ENCODE data around the gene PLXNA2.
A peak's percentile ranks its signal among the peaks of the same experiment; 100 is the strongest.

Gene PLXNA2

GRCh38 chr1:208166340-208167138 is 77.6 kb downstream of the PLXNA2 start:
- DNase-seq (ENCODE audit: insufficient read length, low spot score) (no peak), FAIRE-seq (no peak)

GRCh38 chr1:208165659-208166058 is 78.5 kb downstream of the PLXNA2 start:
- DNase-seq (ENCODE audit: insufficient read length, low spot score): no peak
- FAIRE-seq: no peak

- DNase-seq (ENCODE audit: insufficient read length, low spot score) (no peak), FAIRE-seq (no peak)
These were observed 79.6 kb downstream of the PLXNA2 start for GRCh38 chr1:208164609-208165008.

GRCh38 chr1:208163539-208163938 is 80.6 kb downstream of the PLXNA2 start:
- DNase-seq (ENCODE audit: insufficient read length, low spot score) (no peak), FAIRE-seq (no peak)

DNA sequence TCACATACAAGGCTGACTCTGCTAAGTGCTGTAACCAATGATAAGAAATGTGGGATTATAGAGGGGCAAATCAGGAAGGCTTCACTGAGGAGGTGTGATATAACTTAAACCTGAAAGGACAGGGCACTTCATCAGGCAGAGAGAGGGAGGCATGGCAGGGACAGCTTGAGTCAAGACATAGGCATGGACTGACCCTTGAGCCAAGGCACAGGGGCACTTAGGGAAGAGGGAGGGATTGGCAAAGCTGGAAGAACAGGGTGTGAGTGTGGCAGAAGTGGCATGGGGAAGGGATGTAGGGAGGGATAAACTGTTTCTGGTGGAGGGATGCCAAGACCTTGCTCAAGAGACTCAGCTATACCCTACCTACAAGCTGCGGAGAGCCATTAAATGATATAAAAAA is 81.3 kb downstream of the PLXNA2 start:
- FAIRE-seq (no peak), DNase-seq (ENCODE audit: insufficient read length, low spot score) (no peak)

DNA sequence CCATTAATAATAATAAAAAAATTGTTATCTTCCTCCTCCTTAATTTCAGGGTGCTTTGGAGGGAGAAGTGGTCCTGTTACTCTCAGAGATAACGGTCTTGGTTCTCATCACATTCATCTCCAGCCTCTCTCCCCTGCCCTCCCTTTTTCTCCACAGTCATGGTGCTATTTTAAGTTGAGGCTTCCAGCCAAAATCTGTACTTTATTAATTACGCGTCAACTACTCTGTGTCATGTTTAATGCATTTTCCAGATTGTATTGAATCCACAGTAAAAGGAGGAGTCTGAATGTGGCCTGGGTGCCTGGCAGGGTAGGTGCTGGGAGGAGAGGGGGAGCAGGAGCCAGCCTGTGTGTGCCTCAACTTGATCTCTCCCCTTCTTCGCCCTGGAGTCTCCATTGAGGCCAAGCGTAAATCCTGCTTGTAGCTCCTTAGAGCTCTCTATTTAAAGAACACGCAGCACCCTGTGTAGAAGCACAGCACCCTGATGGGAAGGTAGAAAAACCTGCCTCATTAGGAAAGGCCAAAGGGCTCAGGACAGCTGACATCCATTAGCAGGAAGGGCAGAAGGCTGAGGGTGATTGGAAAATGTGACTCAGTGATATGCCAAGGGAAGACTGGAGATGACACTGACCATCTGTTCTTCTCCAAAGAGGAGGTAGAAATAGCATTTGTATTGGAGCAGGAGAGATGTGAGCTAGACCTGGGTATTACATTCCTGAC is 82.4 kb downstream of the PLXNA2 start:
- no peak for DNase-seq (ENCODE audit: insufficient read length, low spot score)
- no peak for FAIRE-seq

DNA sequence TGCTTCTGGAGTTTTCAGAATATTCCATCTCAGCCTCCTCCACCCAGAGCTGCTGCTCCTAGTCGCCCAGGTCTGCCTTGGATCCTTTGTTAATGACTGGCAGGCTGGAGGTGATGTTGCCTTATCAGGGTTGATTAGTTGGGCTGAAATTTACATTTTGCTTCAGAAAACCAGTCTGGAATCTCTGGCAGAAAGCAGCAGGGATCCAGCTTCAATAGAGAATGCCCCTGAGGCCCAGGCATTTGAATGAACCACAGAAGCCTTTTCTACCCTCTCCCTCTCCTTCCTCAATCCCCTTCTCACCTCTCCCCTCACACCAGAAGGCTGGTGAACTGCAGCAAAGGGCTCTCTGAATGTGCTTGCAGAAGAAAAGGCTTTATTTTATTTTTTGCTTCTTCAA is 83.2 kb downstream of the PLXNA2 start:
- FAIRE-seq (no peak), DNase-seq (ENCODE audit: insufficient read length, low spot score) (no peak)

- DNase-seq (ENCODE audit: insufficient read length, low spot score) (no peak), FAIRE-seq (no peak)
These were observed 83.8 kb downstream of the PLXNA2 start for GRCh38 chr1:208160259-208160819.

DNA sequence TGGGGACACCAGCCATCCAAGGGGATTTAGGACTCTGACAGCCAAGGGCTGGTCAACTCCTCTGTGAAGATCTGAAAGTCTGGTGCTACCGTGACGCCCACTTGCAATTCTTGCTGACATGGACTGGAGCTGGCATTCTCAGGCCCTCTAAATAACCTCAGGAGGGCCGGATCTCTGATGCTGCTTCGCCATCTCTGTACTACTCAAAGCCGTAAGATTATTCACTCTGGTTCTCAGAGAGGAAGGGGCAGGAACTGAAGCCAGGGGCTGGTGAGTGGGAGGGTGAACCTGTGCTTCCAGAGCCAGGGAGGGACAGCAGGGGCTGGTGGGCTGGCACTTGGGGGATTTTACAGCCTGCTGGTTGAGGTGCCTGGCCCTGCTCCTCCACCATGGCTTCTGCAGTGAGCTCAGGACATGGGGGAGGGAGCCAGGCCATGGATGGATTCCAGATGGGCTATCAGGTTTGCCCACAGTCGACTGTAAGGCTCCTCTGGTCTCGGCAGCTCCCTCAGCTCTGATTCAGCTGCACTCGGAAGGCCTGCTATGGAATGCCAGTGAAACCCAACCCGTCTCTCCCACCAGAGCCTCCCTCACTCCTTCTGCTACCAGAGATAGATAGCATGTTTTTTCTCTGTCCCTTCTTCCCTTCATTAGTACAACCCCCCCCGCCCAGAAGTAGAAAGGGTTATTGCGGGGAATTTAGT is 84.5 kb downstream of the PLXNA2 start:
- FAIRE-seq: no peak
- peak; percentile 76 for DNase-seq (ENCODE audit: insufficient read length, low spot score)

DNA sequence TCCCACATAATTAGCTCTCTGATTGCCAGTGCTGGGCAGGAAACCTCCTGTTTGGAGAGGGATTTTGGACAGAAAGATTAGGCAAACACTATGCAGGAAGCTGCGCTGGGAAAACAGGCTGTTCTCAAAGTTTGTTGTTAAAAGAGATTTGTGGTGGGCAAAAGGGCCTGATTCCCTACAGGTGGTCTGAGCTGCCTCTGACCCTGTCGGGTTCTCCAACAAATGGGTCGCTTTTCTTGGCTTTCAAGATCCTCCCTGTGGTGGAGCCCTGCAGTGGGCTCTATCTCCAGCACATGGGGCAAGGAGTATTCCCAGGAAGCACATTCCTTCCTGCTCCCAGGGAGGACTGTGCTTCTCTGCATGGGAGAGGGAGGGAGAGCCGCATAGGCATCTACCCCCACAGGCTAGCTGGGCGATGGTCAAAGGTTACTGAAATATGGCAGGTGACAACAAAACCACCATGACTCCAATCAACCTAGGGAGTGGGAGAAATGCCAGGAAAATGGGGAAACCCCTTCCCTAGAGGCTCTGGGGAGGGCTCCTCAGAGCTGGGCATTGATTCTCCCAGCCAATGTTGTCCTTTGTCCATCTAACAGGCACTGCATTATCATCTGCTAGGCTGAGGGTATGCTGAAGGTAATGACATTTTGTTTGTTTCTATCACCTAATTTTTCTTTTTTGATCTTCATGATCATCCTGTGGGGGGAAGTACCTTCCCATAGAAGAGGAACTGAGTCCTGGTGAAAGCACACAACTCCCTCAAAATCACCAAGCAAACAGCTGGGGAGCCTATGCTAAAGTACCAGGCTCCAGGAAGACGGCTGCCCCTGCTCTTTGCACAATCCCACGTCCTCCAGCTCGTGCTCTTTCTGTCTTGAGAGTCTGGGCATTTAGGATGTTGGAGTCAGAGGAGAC is 85.3 kb downstream of the PLXNA2 start:
- no peak for FAIRE-seq
- no peak for DNase-seq (ENCODE audit: insufficient read length, low spot score)

DNA sequence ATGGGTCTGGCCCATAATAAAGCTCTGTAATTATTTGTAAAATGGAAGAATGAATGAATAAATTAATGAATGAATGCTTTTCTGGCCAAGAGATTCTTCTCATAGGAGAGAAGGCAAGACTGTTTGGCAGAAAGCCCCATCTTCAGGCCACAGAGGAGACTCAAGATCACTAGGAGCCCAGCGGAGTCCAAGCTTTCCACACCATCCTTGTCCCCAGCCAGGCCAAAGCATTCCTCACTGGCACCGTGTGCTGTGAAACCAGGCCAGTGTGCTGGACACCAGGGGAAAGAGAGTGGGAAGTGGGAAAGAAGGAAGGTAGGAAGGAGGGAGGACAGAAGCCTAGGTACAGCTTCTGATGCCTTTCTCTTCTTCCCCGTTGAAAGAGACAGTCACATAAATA is 86.4 kb downstream of the PLXNA2 start:
- DNase-seq (ENCODE audit: insufficient read length, low spot score) (no peak), FAIRE-seq (no peak)

- FAIRE-seq (no peak), DNase-seq (ENCODE audit: insufficient read length, low spot score) (no peak)
These were observed 87.4 kb downstream of the PLXNA2 start for GRCh38 chr1:208156741-208157140.

- DNase-seq (ENCODE audit: insufficient read length, low spot score): no peak
- no peak for FAIRE-seq
These were observed 87.9 kb downstream of the PLXNA2 start for GRCh38 chr1:208156310-208156709.

GRCh38 chr1:208154679-208155642 is 89.2 kb downstream of the PLXNA2 start:
- FAIRE-seq (no peak), DNase-seq (ENCODE audit: insufficient read length, low spot score) (no peak)

DNA sequence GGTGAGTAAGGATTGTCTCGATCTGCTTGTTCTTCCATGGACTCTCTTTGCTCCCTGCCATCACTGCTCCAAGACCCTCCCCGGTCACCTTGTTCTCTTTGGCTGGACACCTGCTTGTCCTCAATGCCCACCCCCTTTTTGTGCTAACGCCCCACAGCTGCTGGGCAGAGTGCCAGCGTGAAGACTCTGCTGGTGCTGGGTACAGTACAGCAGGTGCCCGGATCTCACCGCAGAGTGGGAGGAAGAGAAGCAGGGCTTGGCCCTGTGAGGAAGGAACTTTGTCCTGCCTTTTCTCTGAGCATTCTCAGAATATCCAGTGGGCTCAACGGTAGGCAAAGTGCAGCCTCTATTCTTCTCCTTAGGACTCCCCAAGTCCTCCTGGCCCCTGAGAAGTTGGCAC is 90.1 kb downstream of the PLXNA2 start:
- no peak for FAIRE-seq
- DNase-seq (ENCODE audit: insufficient read length, low spot score): no peak

- no peak for DNase-seq (ENCODE audit: insufficient read length, low spot score)
- no peak for FAIRE-seq
These were observed 90.8 kb downstream of the PLXNA2 start for GRCh38 chr1:208153386-208153785.

- no peak for DNase-seq (ENCODE audit: insufficient read length, low spot score)
- no peak for FAIRE-seq
These were observed 92.2 kb downstream of the PLXNA2 start for GRCh38 chr1:208151728-208152598.

DNA sequence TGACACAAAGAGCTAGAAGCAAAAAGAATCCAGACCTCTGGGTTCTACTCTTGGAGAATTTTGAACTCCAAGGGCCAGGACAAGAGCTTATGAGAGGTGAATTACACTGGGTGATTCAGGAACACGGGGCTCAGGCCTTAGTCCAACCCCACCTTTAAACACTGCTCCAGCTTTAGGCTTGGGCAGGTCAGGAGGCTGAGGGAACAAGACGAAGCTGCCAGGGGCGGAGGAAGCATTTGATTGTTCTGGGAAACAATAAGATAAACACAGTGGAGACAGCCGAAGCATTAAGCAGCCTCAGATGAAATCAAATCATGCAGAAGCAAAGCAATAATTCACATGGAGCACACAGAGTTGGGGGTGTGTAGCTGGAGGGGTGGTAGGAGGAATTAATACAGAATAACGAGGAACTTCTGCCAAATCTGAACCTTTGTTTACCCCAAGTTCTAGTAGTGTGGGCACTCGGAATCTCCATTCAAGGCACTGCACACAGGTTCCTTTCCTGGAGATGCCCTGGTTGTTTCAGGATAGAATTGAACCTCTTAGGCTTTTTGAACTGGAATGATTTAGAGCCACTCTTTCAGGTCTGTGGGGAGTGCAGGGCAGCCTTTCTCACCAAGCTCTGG is 93.2 kb downstream of the PLXNA2 start:
- no peak for FAIRE-seq

More for the DNA sequence above, 93.2 kb downstream of the PLXNA2 start:
- no peak for DNase-seq (ENCODE audit: insufficient read length, low spot score)
